ENCODE results near the gene PLAC1.

Gene PLAC1

DNA sequence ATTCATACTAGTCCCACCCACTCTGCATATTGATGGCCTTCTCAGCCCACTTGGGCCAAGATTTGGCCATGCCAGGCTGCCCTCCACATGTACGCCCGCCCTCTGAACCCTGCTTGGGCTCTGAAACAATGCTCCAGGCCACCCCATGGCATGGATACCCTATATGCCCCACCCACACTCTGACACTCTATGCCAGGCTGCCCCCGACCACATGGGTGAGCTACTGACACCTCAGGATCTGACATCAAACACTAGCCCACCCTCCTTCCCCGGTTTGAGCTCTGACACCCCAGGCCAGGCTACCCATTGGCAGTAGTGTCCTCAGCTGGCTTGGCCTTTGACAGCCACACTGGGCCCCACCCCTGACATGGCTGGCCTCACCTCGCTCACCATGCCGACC is 128.8 kb downstream of the PLAC1 start:
- no peak overlapping the region for H3K27ac ChIP-seq
- TF ChIP-seq, protein P1, sequence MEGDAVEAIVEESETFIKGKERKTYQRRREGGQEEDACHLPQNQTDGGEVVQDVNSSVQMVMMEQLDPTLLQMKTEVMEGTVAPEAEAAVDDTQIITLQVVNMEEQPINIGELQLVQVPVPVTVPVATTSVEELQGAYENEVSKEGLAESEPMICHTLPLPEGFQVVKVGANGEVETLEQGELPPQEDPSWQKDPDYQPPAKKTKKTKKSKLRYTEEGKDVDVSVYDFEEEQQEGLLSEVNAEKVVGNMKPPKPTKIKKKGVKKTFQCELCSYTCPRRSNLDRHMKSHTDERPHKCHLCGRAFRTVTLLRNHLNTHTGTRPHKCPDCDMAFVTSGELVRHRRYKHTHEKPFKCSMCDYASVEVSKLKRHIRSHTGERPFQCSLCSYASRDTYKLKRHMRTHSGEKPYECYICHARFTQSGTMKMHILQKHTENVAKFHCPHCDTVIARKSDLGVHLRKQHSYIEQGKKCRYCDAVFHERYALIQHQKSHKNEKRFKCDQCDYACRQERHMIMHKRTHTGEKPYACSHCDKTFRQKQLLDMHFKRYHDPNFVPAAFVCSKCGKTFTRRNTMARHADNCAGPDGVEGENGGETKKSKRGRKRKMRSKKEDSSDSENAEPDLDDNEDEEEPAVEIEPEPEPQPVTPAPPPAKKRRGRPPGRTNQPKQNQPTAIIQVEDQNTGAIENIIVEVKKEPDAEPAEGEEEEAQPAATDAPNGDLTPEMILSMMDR (conservative IDR thresholded peaks at IDR 0.05) = no peak

DNA sequence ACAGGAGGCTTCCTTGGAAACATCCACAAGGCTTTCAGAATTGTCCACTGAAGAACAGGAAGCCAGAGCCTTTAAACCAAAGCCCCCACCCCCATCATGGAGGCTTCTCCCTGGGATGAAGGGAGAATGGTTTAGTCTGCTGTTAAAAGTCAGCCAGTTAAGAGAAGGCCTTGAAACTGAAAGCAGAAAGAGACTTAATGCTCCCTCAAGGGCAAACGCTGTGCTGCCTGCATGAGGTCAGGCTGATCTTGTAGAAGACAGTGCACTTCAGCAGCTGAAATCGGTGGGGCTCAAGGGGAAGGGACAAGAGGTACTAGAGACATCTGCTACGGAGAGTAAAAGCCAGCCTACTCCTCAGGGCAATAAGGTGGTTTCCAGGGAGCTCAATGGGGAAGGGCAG is 129.3 kb downstream of the PLAC1 start:
- TF ChIP-seq, protein P1 (conservative IDR thresholded peaks at IDR 0.05) = no peak
- H3K27ac ChIP-seq = no peak overlapping the region

DNA sequence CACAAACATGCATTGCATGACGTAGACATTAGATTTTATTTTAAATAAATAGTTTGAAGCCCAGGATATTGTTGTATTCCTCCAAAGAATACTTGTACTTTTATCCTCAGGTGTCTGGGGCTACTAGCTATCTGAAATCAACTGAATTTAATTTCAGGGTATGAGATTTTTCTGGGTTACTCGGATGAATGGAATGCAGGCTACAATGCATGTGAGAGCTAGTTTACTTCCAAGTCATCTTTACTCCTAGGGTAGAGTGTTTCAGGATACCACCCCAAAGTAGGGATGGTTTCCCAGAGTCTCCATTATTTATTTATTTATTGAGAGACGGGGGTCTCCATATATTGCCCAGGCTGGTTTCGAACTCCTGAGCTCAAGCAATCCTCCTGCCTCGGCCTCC is 131.9 kb downstream of the PLAC1 start:
- TF ChIP-seq, protein P1 (conservative IDR thresholded peaks at IDR 0.05) = no peak
- no peak overlapping the region for H3K27ac ChIP-seq

DNA sequence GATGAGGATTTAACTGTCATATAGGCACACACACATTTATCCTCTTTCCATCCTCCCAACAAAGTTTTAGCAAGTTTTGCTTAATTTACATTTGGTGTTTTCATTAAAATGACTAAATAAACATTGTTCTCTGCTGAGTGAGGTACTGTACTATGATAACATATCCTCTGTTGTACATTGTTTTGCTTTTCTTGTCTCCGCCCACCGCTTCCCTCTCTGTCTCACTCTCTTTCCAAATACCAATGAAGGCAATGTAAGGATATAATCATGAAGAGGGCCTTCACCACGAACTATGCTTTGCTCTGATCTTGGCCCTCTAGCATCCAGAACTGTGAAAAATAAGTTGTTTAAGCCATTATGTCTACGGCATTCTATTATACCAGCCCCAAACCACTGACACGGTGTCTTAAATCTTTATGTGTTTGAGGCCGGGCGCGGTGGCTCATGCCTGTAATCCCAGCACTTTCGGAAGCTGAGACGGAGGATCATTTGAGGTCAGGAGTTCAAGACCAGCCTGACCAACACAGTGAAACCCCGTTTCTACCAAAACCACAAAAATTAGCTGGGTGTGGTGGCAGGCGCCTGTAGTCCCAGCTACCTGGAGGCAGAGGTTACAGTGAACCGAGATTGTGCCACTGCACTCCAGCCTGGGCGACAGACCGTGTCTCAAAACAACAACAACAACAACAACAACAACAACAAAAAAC is 133.0 kb downstream of the PLAC1 start:
- TF ChIP-seq, protein P1 (conservative IDR thresholded peaks at IDR 0.05) = no peak

DNA sequence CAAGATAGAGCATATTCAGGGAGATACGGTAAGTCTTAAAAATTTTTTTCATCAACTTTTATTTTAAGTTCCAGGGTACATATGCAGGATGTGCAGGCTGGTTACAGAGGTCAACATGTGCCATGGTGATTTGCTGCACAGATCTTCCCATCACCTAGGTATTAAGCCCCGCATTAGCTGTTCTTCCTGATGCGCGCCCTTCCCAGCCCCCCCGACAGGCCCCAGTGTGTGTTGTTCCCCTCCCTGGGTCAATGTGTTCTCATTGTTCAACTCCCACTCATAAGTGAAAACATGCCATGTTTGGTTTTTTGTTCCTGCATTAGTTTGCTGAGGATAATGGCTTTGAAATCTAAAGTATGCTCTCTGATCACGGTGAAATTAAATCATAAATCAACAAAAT is 134.1 kb downstream of the PLAC1 start:
- H3K27ac ChIP-seq = no peak overlapping the region

More for the DNA sequence above, 133.0 kb downstream of the PLAC1 start:
- H3K27ac ChIP-seq = no peak overlapping the region

DNA sequence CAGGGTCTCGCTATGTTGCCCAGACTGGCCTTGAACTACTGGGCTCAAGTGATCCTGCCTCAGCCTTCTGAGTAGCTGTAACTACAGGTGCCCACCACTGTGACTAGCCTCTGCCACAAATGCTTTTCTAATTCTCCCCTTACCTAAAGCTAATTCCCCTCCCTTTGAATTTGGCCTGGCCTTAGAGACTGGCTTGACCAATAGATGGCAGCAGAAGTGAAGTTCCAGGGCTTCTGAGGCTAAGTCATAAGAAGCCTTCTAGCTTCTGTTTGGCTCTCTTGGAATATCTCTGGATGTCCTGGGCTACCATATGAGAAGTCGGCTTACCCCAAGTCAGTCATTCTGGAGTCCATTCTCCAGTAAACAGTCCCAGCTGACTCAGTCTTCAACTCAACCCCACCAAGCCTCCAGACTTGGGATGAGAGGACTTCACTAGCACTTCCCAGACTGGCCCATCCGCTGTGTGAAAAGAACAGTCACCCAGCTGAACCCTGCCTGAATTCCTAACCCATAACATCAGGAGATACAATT is 137.3 kb downstream of the PLAC1 start:
- TF ChIP-seq, protein P1 (conservative IDR thresholded peaks at IDR 0.05) = peak; percentile 80
- H3K27ac ChIP-seq = no peak overlapping the region

More for the DNA sequence above, 134.1 kb downstream of the PLAC1 start:
- TF ChIP-seq, protein P1 (conservative IDR thresholded peaks at IDR 0.05) = no peak
